Gastrocnemius medialis (tissue), 4 donors: ENCODE data around the gene SPI1.

ENCODE experiments used
- POLR2A ChIP-seq, 2 donors: fragments of 450-650 bp; IDR thresholded peaks; one replicate each; pipeline ENCODE4 v1.6.1; 2017; ENCODE audit warnings: antibody characterized with exemption in 2 of 2, mild to moderate bottlenecking in 2 of 2, moderate library complexity in 2 of 2
- TF ChIP-seq, protein P1 (sequence below), 5 experiments: fragments of 450-650 bp in 3 of 5; fragments of 200-600 bp in 2 of 5; sonication (generic) in 2 of 5; IDR thresholded peaks in 4 of 5; conservative IDR thresholded peaks in 1 of 5; 1 replicate in 4 of 5; 2 replicates in 1 of 5; pipeline ENCODE4 v1.5.1; 2016 to 2019; ENCODE audit warnings: antibody characterized with exemption in 5 of 5, mild to moderate bottlenecking in 3 of 5, moderate library complexity in 3 of 5

GRCh38 chr11:47355283-47356128 lies 22.8 kb downstream of the SPI1 start:
- TF ChIP-seq, protein P1, sequence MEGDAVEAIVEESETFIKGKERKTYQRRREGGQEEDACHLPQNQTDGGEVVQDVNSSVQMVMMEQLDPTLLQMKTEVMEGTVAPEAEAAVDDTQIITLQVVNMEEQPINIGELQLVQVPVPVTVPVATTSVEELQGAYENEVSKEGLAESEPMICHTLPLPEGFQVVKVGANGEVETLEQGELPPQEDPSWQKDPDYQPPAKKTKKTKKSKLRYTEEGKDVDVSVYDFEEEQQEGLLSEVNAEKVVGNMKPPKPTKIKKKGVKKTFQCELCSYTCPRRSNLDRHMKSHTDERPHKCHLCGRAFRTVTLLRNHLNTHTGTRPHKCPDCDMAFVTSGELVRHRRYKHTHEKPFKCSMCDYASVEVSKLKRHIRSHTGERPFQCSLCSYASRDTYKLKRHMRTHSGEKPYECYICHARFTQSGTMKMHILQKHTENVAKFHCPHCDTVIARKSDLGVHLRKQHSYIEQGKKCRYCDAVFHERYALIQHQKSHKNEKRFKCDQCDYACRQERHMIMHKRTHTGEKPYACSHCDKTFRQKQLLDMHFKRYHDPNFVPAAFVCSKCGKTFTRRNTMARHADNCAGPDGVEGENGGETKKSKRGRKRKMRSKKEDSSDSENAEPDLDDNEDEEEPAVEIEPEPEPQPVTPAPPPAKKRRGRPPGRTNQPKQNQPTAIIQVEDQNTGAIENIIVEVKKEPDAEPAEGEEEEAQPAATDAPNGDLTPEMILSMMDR (IDR thresholded peaks at IDR 0.05 in 4 of 5, conservative IDR thresholded peaks at IDR 0.05 in 1 of 5) = peak; percentile 92 to 98 (median 96)
- TF ChIP-seq POLR2A (IDR thresholded peaks at IDR 0.05) = no peak
